Stimulated activated CD8-positive, alpha-beta memory T cell treated with anti-CD3 and anti-CD28 coated beads, Interleukin-7, amount 100 ng/mL, for 48 hours (primary cell): ENCODE measurements around the gene TBX10.
"Not testable (repeated sequence)": the region's sequence is repeated elsewhere in the genome, so short reads cannot be mapped to it uniquely, and the experiment has no call there.

Source experiments
- DNase-seq, 2 donors: peaks; one replicate each; pipeline ENCODE4 v3.0.0-alpha.2; 2020; ENCODE audit warnings: low read depth in 1 of 2; ENCODE audit errors: extremely low read depth in 1 of 2

TBX10 gene

GRCh38 chr11:67646535-67647336 lies 7.2 kb upstream of the TBX10 start:
- DNase-seq = peak in 1 of 2 donors; percentile 26

GRCh38 chr11:67645521-67646461 lies 6.2 kb upstream of the TBX10 start:
- no peak for DNase-seq

- DNase-seq = no peak
Observed at GRCh38 chr11:67644472-67645418, 5.2 kb upstream of the TBX10 start.

GRCh38 chr11:67644042-67644441 lies 4.5 kb upstream of the TBX10 start:
- DNase-seq = no peak

GRCh38 chr11:67642173-67643120 lies 2.9 kb upstream of the TBX10 start:
- no peak for DNase-seq

GRCh38 chr11:67641338-67642172 lies 2.0 kb upstream of the TBX10 start:
- no peak for DNase-seq

- DNase-seq = no peak
Observed at GRCh38 chr11:67640758-67641337, 1.3 kb upstream of the TBX10 start.

GRCh38 chr11:67640021-67640757 lies 626 bp upstream of the TBX10 start:
- no peak for DNase-seq

- DNase-seq = no peak
Observed at GRCh38 chr11:67638535-67639437, 777 bp downstream of the TBX10 start.

- DNase-seq = not testable (repeated sequence)
Observed at GRCh38 chr11:67637441-67637840, 2.1 kb downstream of the TBX10 start.

- no peak for DNase-seq
Observed at GRCh38 chr11:67636962-67637361, 2.6 kb downstream of the TBX10 start.

GRCh38 chr11:67635231-67635521 lies 4.4 kb downstream of the TBX10 start:
- no peak for DNase-seq

GRCh38 chr11:67634366-67635230 lies 5.0 kb downstream of the TBX10 start:
- no peak for DNase-seq

GRCh38 chr11:67633758-67634365 lies 5.7 kb downstream of the TBX10 start:
- DNase-seq = no peak

GRCh38 chr11:67632982-67633755 lies 6.4 kb downstream of the TBX10 start:
- no peak for DNase-seq
